Activated CD8-positive, alpha-beta memory T cell treated with anti-CD3 and anti-CD28 coated beads for 4 hours (primary cell): ENCODE data around the gene DEFB132.

Experiments
- DNase-seq, 2 donors: peaks; one replicate each; pipeline ENCODE4 v3.0.0-alpha.2; 2020; ENCODE audit warnings: low read depth in 2 of 2

DEFB132 gene

GRCh38 chr20:297098-297924 lies 39.8 kb downstream of the DEFB132 start, which contains the start of gene ZCCHC3:
Gene ZCCHC3, plus strand, starts transcription at chr20:297570. Its CDS starts 17 bp downstream, at chr20:297587.
- peak; percentile 70 to 71 for DNase-seq

GRCh38 chr20:297925-298775 lies 40.6 kb downstream of the DEFB132 start:
- no peak for DNase-seq

GRCh38 chr20:298776-299391 lies 41.4 kb downstream of the DEFB132 start:
- no peak for DNase-seq

GRCh38 chr20:300345-300990 lies 42.9 kb downstream of the DEFB132 start:
- DNase-seq = no peak

GRCh38 chr20:301886-302848 lies 44.6 kb downstream of the DEFB132 start:
- no peak for DNase-seq

- DNase-seq = no peak
These were observed 48.2 kb downstream of the DEFB132 start for GRCh38 chr20:305745-306144.

- DNase-seq = no peak
These were observed 51.0 kb downstream of the DEFB132 start for GRCh38 chr20:308427-309038.

- DNase-seq = no peak
These were observed 51.8 kb downstream of the DEFB132 start for GRCh38 chr20:309306-309840.

- DNase-seq = peak; percentile 39 to 69
These were observed 52.5 kb downstream of the DEFB132 start for GRCh38 chr20:309841-310644.

- no peak for DNase-seq
These were observed 53.1 kb downstream of the DEFB132 start for GRCh38 chr20:310645-311044.
